Hematopoietic multipotent progenitor cell treated with erythropoietin and hydrocortisone succinate and interleukin-3 and kit ligand, for 15 days (in vitro differentiated cells): Measurements from ENCODE around the gene P2RY6.

ENCODE experiments used
- DNase-seq: peaks from one replicate; pipeline ENCODE4 v3.0.0-alpha.2; 2015; ENCODE audit warnings: low spot score

P2RY6 gene

DNA sequence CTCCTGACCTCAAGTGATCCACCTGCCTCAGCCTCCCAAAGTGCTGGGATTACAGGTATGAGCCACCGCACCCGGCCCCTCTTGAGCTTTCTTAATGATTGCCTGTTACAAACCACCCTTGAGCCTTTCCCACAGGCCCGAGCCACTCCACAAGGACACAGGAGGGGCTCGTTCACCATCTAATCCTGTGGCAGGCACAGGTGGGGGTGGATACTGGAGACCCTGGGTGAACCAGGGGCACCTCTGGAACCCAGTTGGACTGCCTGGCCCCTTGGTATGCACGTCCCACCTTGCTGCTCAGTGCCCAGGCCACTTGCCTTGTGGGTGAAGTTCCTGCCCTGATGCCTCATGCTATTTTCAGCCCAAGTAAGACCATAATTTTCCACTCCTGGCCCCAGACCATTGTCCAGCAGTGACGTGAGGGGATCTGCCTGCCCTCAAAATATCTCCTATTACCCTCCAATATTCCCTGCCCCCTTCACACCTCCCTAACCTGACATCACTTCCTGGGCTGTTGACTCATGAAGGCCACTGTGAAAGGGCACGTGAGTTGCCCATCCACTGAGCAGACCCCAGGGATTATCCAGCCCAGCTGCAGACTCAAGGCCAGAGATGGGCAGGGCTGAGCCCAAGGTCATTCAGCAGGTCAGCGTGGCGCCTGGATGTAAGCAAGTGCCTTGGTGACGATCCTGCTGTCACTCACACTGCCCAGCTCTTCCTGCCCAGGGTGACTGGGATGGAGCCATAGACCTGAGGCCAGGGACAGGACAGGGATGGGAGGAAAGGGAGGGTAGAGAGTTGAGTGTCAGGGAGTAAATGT lies 34.5 kb upstream of the P2RY6 start:
- DNase-seq: no peak

DNA sequence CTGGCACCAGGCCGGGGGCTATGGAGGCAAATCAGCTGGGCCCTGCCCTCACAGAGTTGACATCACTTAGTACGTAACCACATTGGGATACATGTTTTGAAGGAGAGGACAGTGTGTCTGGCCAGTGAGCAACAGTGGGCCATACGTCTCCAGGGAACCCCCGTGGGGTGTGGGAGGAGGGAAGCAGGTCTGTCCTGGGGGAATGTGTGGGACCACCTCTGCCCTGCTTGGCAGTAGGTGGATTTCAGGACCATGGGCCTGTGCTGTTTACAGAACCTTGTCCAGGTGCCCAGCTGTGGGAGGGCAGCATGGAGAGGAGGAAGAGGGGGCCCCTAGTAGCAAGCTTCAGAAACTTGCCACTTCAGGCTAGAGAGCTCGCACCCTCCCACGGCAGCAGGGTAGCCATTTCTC lies 33.0 kb upstream of the P2RY6 start:
- DNase-seq: no peak

DNA sequence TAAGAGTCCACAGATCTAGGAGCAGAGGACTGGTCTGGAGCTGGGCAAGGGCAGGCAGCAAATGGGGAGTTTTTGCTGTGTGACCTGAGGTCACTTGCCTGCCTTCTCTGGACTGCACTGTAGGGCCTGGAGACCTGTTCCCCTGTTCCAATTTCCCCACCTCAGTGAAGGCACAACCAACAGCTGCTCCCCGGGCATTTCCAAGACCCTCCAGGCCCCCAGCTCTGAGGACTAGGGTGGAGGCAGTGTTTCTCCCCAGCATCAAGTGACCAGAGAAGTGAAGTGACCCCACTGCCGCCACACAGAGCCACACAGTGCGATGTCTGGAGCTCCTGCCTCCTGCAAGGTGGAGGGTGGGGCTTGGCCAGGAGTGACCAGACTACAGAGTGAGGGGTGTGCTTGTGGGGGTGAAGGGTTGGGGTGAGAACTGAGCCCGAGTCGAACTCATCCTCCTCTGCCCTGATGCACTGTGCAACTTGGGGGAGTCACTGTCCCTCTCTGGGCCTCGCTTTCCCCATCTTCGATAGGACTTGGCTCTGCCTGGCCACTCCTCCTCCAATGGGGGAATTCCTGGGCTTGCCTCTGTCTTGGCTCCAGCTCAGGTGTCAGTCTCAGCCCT lies 32.5 kb upstream of the P2RY6 start:
- no peak for DNase-seq

DNA sequence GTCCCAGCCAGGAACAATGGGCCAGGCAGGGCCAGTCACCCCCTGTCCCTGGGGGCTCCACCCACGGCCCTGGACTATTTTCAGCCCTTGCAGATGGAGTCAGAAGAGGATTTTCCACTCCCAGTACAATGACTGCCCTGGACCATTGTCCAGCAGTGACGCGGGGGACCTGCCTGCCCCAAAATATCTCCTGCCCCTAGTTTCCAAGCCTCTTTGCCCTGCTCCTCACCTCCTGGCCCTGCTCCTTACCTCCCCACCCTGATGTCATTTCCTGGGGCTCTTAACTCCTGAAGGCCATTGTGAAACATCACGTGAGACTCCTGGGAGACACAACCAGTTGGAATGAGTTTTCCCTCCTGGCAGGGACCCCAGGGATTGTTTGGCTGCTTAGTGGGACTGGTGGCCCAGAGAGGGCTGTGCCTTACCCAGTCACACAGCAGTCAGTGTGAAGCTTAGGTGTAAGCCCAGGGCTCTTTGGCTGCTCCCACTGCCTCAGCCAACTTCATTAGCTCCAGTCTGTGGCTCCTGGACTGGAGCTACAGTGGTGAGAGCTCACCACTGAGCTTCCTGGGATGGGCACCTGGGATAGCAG lies 31.9 kb upstream of the P2RY6 start:
- DNase-seq: no peak

DNA sequence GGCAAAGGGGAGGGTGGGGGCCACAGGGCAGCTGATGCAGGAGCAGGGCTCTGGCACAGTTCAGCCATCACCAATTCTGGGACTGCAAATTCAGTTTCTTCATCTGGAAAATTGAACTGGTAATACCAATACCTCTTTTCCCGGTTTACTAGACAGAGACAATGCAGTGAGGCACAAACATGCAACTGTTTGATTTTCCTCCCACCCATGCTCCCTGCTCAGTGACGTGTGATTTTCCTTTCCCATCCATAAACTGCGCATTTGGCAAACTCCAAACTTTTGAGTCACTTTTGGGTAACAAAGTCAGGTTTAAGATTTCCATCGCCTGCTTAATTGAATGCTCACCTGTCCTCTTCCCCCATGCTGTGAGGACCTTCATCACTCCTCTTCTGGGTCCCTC lies 30.8 kb upstream of the P2RY6 start:
- no peak for DNase-seq

DNA sequence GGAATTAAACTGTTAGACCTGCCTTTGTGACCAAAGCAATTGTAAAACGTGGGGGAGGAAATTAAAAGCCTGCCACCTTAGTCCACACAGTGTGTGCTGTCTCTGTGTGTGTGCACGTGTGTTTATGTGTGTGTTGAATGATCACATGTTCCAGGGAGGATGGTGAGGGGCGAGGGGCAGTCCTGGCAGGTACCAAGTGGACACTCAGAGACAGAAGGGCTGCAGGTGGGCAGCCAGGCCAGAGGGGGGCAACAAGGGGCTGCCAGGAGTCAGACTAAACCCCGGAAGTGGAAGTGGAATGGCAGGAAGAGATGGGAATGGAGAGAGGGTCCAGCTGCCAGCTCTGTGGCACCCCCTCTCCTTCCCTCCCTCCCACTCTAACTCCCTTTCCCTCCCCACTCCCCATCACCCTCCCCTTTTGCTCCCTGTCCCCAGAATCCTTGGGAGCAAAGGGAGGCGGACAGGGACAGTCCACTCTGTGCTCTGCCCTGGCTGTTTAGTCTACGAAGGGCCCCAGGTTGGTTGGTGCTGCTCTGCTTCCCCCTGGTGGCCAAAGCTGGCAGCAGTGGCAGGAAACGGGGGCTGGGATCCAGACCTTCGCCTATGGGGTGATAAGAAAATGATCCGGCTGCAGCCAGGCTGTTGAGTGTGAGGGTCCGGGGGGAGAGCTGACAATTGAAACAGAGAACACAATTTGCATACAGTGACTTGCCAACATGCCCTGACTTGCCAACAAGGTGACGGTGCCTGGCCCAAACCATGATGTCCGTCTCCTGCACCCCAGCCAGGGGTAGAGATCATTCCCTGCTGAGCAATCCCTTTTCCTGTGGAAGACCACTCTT lies 29.7 kb upstream of the P2RY6 start:
- DNase-seq: peak; percentile 63

DNA sequence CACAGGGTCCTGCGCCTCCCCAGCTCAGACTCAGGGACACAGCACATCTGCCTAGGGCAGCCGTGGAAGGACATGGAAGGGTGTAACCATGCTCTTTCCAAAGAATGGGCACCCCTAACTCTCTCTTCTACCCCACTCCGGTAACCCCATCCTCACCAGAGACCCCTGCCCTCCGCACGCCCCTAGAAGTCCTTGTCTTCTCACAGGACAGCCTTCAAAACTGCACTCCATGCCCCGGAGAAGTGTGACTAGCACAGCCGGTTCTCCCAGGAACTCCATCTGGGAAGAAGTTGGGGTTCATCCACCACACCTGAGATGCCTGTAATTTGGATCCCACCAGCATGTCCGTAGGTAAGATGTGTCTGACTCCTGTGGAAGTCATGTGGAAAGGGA lies 29.0 kb upstream of the P2RY6 start:
- no peak for DNase-seq

DNA sequence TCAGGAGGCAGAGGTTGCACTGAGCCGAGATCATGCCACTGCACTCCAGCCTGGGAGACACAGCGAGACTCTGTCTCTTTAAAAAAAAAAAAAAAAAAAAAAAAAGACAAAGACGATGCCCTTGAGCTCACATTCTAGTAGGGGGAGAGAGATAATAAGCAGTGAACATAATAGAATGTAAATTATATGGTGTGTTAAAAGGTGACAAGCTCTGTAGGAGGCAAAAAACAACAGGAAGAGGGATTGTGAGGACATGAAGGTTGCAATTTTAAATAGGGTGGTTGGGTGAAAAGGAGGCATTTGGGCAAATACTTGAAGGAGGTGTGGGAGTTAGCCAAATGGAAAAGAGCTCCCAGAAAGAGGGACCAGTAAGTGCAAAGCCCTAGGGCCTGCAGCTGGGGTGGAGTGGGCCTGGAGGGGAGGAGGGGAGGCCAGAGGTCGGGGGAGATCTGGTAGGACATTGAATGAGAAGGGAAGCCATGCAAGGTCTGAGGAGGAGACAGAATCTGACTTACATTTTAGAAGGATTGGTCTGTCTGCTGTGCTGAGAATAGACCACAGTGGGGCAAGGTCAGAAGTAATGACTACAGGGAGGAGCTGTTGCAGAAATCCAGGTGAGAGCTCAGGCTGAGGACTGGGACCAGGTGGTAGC lies 27.4 kb upstream of the P2RY6 start:
- no peak for DNase-seq

DNA sequence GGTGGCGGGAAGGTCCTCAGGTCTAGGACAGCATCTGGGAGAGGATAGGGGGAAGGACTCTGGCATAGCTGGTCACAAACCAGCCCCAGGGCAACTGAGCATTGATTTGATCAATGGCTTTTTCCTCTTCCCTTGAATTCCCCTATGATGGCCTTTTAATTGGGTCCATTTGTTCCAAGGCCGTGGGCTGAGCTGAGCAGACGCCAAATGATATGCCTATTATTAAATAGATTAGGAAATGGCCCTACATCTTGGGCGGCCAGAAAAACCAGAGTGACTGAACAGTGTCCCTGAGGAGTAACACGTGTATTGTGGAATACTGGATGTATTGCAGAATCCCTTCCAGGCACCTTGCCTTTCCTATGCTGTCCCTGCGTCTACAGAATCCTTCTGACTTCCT lies 26.7 kb upstream of the P2RY6 start:
- no peak for DNase-seq

DNA sequence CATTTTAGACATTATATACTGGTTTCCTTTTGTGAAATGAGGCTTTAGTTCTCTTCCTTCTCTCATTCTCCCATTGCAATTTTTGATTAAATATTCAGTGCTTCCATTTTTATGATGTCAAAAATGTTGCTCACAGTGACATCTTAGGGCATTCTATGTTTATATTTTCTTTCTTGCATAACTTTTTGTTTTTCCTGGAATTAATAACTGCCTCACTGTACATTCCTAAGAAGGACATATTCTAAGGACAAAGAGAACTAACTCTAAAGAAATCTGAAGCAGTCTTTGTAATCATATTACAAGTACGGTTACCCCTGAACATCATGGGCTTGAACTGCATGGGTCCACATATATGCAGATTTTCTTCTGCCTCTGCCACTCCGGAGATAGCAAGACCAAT lies 25.8 kb upstream of the P2RY6 start:
- DNase-seq: no peak

DNA sequence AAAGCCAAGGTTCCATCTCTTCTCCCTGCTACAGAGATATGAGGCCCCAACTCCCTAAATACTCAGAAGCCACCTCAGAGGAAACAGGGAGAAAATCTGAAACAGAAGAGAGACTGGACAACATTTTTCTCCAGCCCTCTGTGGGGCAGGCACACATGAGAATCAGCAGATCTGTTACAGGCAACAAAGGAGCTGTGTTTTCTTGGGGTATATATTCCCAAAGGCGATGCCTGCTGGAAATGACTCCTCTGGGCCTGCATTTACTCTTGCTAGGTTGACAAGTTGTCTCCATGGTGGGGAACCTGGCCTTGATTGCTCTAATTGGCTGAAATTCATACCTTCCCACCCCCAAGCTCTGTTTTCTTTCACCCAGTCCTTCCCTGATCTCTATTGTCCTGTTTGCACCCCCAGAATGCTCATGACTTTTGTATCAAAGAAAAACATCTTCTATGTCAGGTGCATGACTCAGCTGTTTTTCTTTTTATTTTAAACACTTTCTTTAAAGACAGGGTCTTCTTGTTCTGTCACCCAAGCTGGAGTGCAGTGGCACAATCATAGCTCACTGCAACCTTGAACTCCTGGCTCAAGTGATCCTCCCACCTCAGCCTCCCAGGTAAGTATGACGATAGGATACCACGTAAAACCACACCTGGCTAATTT lies 23.5 kb upstream of the P2RY6 start:
- DNase-seq: no peak

DNA sequence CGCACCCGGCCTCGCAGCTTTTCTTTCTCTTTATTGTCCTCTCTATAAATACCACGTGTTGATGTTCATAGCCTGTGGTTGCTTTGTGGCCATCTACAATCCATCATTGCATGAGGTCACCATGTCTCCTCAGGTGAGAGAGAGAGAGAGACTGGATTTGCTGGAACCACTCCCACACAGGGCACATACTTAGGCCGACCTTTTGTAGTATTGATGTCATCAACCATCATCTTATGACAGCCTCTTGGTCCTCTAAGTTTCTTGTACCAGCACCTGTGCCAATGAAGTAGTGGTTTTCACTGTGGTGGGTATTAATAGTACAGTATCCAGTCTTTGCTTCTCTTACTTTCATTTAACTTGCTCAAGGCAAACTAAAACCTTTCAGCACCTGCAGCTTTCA lies 22.8 kb upstream of the P2RY6 start:
- DNase-seq: no peak

DNA sequence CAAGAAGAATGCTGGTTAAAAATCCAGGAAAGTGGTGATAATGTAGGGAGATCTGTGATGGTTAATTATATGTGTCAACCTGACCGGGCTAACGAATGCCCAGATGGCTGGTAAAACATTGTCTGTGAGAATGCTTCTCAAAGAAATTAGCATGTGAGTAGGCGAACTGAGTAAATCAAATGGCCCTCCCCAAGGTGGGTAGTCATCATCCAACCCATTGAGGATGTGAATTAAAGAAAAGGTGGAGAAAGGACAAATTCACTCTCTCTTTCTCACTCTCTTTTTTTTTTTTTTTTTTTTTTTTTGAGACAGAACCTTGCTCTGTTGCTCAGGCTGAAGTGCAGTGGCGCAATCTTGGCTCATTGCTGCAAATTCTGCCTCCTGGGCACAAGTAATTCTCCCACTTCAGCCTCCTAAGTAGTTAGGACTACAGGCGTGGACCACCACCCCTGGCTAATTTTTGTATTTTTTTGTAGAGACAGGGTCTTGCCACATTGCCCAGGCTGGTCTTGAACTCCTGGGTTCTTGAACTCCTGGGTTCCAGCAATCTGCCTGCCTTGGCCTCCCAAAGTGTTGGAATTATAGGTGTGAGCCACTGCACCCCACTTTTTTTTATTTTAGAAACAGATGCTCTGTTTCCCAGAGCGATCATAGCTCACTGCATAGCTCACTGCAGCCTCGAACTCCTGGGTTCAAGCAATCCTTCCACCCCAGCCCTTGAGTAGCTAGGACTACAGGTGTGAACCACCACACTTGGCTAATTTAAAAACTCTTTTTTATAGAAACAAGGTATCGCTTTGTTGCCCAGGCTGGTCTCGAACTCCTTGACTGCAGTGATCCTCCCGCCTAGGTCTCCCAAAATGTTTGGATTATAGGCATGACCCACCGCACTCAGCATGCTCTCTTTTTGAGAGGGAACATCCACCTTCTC lies 22.0 kb upstream of the P2RY6 start:
- no peak for DNase-seq

DNA sequence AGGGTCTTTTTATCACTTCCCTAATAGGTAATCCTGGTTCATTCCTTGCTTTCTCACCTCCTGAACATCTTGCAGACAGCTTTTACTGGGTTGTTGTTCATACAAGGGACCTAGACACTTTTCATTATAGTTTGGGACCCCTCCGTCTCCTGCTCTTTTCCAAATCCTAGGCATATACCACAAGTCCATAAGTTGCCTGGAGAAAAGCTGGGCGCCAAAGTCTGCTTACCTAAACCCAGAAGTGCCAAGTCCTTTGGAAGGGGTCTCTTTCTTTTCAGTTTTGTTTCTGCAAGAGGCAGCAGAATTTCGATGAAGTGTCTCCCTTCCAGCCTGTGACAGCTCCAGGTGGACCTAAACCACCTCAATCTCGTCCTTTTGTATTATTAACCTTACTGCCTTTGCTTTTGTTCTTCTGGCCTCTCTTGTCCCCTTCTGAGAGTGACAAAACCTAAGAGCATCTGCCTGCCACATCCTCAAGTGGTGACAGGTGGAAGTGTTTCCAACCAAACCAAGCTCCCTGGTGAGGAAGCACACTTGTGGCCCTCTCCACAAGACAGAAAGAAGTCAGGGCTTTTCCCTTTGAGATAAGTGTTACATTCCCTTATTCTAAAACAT lies 19.5 kb upstream of the P2RY6 start:
- DNase-seq: no peak

DNA sequence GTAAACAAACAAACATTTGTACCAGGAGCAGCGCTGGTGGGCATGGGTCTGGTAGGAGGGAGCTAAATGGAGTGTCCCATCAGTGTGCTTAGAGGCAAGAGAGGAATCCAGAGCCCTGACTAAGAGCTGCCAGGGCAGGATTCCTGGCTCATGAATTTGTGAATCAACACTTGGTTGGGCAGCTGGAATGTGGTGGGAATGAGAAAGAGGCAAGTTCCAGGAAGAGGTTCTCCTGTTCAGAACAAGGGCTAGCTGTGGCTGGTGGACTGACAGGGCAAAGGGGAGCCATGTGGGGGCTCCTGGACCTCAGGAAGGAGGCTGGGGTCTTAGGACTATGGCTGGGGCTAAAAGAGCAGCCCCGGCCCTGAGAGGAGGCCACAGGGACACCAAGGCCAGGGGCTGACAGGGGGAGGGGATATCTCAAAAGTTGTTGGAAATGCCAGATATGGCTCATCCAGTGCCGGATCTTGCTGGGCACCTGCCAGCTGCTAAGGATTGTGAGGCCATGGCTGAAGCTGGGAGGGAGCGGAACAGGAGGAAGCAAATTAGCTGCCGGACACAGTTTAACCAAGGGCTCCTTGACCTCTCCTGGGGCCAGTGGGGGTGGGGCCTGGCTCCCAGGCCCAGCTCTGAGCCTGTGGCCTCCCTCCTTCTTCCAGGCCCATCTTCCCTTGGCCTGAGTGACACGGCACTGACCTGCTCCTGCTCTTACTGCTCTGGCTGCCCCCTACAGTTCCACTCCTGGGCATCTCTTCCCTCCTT lies 14.6 kb upstream of the P2RY6 start:
- no peak for DNase-seq

DNA sequence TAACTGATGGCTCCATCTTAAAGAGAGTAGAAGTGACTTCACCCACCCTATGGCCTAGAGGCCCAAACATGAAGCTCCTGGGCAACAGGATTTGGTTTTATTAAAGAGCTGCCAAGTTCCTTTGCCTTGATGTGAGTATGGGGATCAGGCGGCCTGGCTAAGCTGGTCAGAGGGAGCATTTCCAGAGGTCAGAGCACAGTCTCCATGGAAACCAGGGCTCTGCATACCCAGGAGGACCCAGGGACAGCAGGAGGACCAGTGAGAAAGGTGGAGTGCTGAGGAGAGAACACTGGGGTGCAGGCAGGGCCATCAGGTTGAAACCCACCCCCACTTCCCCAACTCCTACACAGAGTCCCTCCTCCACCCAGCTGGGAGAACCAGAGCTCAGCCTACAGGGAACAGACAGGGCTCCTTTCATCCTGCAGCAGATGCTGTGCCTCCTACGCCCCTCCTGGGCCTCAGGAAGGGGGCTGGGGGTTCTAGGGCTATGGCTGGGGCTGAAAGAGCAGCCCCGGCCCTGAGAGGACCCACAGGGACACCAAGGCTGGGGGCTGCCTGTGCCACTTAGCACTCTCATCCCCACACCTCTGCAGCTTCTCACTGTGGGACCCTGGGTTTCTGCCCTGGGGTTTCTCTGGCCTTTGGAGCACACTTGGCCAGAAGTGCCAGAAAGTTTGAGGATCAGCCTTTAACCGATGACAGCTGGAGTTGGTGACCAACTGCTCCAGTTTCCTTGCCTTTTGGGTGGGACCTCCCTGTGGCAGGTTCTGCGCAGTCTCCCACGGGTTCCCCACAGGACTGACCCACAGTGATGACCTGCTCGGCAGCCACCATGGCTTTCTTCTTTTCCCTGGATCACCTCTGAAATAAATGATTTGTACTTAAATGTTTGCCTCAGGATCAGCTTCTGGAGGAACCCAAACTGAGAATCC lies 13.8 kb upstream of the P2RY6 start:
- no peak for DNase-seq

DNA sequence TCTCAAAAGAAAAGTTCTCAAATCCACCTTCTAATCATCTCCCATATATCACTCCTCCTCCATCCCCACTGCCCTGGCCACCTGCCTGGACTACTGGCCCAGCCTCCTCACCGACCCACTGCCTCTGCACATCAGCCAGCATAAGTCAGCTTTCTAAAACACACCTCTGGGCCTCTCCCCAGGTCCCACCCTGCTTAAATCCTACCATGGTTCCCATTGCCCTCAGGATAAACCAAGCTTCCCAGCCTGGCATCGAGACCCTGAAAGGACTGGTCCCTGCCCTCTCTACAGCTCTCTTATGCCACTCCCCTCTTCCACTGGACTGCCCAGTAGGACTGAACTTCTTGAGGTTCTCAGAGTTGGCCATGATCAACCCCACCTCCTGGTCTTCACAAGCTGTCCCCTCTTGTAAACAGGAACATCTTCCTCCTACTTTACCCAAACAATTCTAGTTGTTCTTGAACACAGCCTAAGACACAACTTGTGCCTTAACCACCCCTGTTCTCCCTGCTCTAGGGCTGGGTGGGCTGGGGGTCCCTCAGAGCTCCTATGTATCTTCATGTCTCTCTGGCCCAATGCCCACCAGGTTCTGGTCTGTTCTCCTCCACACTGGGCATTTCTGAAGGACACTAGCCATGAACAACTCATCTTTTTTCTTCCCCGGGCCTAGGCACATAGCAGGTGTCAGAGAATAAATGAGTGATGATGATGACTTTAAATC lies 12.6 kb upstream of the P2RY6 start:
- no peak for DNase-seq

DNA sequence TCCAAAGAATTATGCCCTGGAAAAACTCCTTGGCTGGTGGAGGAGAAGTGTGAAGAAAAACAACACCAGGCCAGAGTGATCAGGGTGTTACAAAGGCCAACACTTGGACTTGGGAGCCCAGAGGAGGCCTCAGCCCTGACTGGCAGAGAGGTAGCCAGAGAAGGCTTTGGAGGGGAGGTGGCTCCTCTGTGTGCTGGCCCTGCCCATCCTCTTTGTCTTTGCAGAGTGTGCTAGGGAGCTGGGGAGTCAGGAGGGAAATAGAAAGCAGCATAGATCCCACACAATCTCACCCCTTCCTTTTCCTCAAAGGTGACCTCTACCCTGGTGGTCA lies 12.0 kb upstream of the P2RY6 start:
- DNase-seq: no peak
